H1 (cell line): Measurements from ENCODE around the gene SKAP1. TPM values are rescaled to one million over a fixed set of nuclear protein-coding genes. Genes with fewer than 3 reads are reported as not detected.

Experiments
- CTCF ChIA-PET: fragments of 300-600 bp; sonication (Branson Sonifier 250); formaldehyde crosslinking; loops from one replicate; lab custom pipeline; 2021; ENCODE audit not compliant: partially characterized antibody; lab: Charles Lee
- POLR2A ChIA-PET: fragments of 300-600 bp; sonication (Branson Sonifier 250); formaldehyde crosslinking; loops from one replicate; lab custom pipeline; 2021; ENCODE audit warnings: inconsistent platforms; ENCODE audit not compliant: partially characterized antibody; lab: Charles Lee
- DNase-seq, 2 experiments: peaks; one replicate each; pipeline versions ENCODE4 v3.0.0 to v3.0.0-alpha.2; 2010 to 2022; ENCODE audit warnings: low spot score in 2 of 2, low read depth in 1 of 2, mixed read lengths in 1 of 2
- FAIRE-seq: peaks from 2 replicates; lab custom pipeline; 2011; peaks lifted over from hg19 to GRCh38; lab: Jason Lieb, UNC
- H2AFZ ChIP-seq: 2 replicates; pipeline ENCODE4 v1.8.1; 2012; ENCODE audit warnings: low read length, inconsistent platforms
- H2AK5ac ChIP-seq: 2 replicates; pipeline ENCODE4 v1.6.1; 2013; ENCODE audit warnings: low read depth, low read length
- H2BK120ac ChIP-seq: replicated peaks from 2 replicates; pipeline ENCODE3; 2013; ENCODE audit warnings: low read depth, low read length, inconsistent platforms
- H2BK12ac ChIP-seq: 2 replicates; pipeline ENCODE4 v1.6.1; 2013; ENCODE audit warnings: low read depth, low read length
- H2BK15ac ChIP-seq: 2 replicates; pipeline ENCODE4 v1.6.1; 2013; ENCODE audit warnings: low read length
- H2BK20ac ChIP-seq: 2 replicates; pipeline ENCODE4 v1.6.1; 2013; ENCODE audit warnings: low read length
- H2BK5ac ChIP-seq: 2 replicates; pipeline ENCODE4 v1.6.1; 2013; ENCODE audit warnings: low read depth, low read length
- H3K14ac ChIP-seq: 2 replicates; pipeline ENCODE4 v1.6.1; 2013; ENCODE audit warnings: inconsistent platforms; ENCODE audit not compliant: insufficient read length
- H3K18ac ChIP-seq: 2 replicates; pipeline ENCODE4 v1.6.1; 2013; ENCODE audit warnings: low read length; ENCODE audit errors: extremely low read depth
- H3K23ac ChIP-seq: 2 replicates; pipeline ENCODE4 v1.6.1; 2013; ENCODE audit warnings: inconsistent platforms; ENCODE audit not compliant: insufficient read length
- H3K23me2 ChIP-seq: 2 replicates; pipeline ENCODE4 v1.6.1; 2013; ENCODE audit warnings: low read depth, low read length
- H3K27ac ChIP-seq: 2 replicates; pipeline ENCODE4 v1.6.1; 2011; ENCODE audit warnings: low read depth, low read length, inconsistent platforms
- H3K27me3 ChIP-seq, 4 experiments: replicated peaks in 1 of 4; 1 replicate in 1 of 4; 2 replicates in 3 of 4; pipeline versions ENCODE4 v1.6.1 to v1.8.1; 2011 to 2013; ENCODE audit warnings: low read length in 3 of 4, mild to moderate bottlenecking in 3 of 4, inconsistent platforms in 2 of 4, mixed read lengths in 2 of 4, moderate library complexity in 1 of 4; ENCODE audit not compliant: control insufficient read depth in 3 of 4, insufficient read depth in 3 of 4; ENCODE audit errors: extremely low read depth in 1 of 4
- H3K36me3 ChIP-seq, 4 experiments: 2 replicates each; pipeline versions ENCODE4 v1.6.1 to v1.8.1; 2011 to 2013; ENCODE audit warnings: mild to moderate bottlenecking in 4 of 4, low read length in 3 of 4, moderate library complexity in 2 of 4, control low read depth in 1 of 4, inconsistent platforms in 1 of 4; ENCODE audit not compliant: insufficient read depth in 4 of 4, control insufficient read depth in 2 of 4
- H3K4ac ChIP-seq: replicated peaks from 2 replicates; pipeline ENCODE3; 2013; ENCODE audit warnings: low read length, low read depth, mixed read lengths, inconsistent platforms; ENCODE audit not compliant: insufficient read length
- H3K4me1 ChIP-seq, 4 experiments: replicated peaks in 1 of 4; 1 replicate in 1 of 4; 2 replicates in 3 of 4; pipeline versions ENCODE4 v1.6.1 to v1.8.1; 2011 to 2013; ENCODE audit warnings: low read length in 3 of 4, inconsistent platforms in 2 of 4, mixed read lengths in 1 of 4; ENCODE audit not compliant: insufficient read depth in 4 of 4, control insufficient read depth in 3 of 4
- H3K4me2 ChIP-seq, 2 experiments: 2 replicates each; pipeline versions ENCODE4 v1.6.1 to v1.8.1; 2011 to 2013; ENCODE audit warnings: low read depth in 2 of 2, low read length in 2 of 2, control low read depth in 1 of 2, inconsistent platforms in 1 of 2, mild to moderate bottlenecking in 1 of 2; ENCODE audit not compliant: insufficient read depth in 1 of 2
- H3K4me3 ChIP-seq, 4 experiments: fragments of 200-600, 300-600 bp in 1 of 4; sonication (generic), shearing (Covaris generic), sonication (Bioruptor Twin) in 1 of 4; 2 replicates each; pipeline versions ENCODE4 v1.5.1 to v1.8.1; 2011 to 2016; ENCODE audit warnings: low read length in 4 of 4, low read depth in 3 of 4, control low read depth in 2 of 4, inconsistent platforms in 2 of 4, mild to moderate bottlenecking in 2 of 4, mixed read lengths in 1 of 4, moderate library complexity in 1 of 4; ENCODE audit not compliant: insufficient read depth in 2 of 4; ENCODE audit errors: extremely low read depth in 1 of 4
- H3K56ac ChIP-seq: replicated peaks from 2 replicates; pipeline ENCODE3; 2013; ENCODE audit warnings: low read depth, mild to moderate bottlenecking, mixed read lengths, low read length, inconsistent platforms; ENCODE audit not compliant: insufficient read length
- H3K79me1 ChIP-seq: 2 replicates; pipeline ENCODE4 v1.6.1; 2013; ENCODE audit warnings: low read depth, low read length, control low read depth
- H3K79me2 ChIP-seq, 2 experiments: 2 replicates each; pipeline versions ENCODE4 v1.6.1 to v1.8.1; 2012 to 2013; ENCODE audit warnings: low read length in 2 of 2, mild to moderate bottlenecking in 2 of 2, inconsistent platforms in 1 of 2; ENCODE audit not compliant: insufficient read depth in 2 of 2, control insufficient read depth in 1 of 2
- H3K9ac ChIP-seq, 4 experiments: replicated peaks in 1 of 4; 1 replicate in 1 of 4; 2 replicates in 3 of 4; pipeline versions ENCODE4 v1.6.1 to v1.8.1; 2011 to 2013; ENCODE audit warnings: low read depth in 3 of 4, low read length in 3 of 4, control low read depth in 2 of 4, mild to moderate bottlenecking in 2 of 4, moderate library complexity in 2 of 4, inconsistent platforms in 1 of 4; ENCODE audit errors: extremely low read depth in 1 of 4
- H3K9me3 ChIP-seq, 2 experiments: 2 replicates each; pipeline versions ENCODE4 v1.6.1 to v1.8.1; 2012 to 2013; ENCODE audit warnings: mild to moderate bottlenecking in 2 of 2, moderate library complexity in 2 of 2, control low read depth in 1 of 2, inconsistent platforms in 1 of 2, low read depth in 1 of 2, low read length in 1 of 2, mixed read lengths in 1 of 2; ENCODE audit not compliant: insufficient read depth in 2 of 2
- H4K20me1 ChIP-seq, 2 experiments: replicated peaks in 1 of 2; 2 replicates each; pipeline versions ENCODE3 to v1.8.1; 2011 to 2013; ENCODE audit warnings: inconsistent platforms in 2 of 2, low read length in 2 of 2, mild to moderate bottlenecking in 1 of 2; ENCODE audit not compliant: insufficient read depth in 2 of 2, control insufficient read depth in 1 of 2
- H4K5ac ChIP-seq: 2 replicates; pipeline ENCODE4 v1.6.1; 2013; ENCODE audit warnings: low read length, low read depth, mixed read lengths, inconsistent platforms; ENCODE audit not compliant: insufficient read length
- H4K8ac ChIP-seq: 2 replicates; pipeline ENCODE4 v1.8.0; 2013; ENCODE audit warnings: mild to moderate bottlenecking, moderate library complexity, low read length, inconsistent platforms; ENCODE audit not compliant: insufficient read depth; ENCODE audit errors: extremely low read depth
- H4K91ac ChIP-seq: replicated peaks from 2 replicates; pipeline ENCODE3; 2013; ENCODE audit warnings: low read length, mixed read lengths, inconsistent platforms; ENCODE audit not compliant: insufficient read length
- WGBS, 2 experiments: shearing (Covaris generic) in 1 of 2; methylation state at CpG; one replicate each; pipeline versions ENCODE4 v1.1.6 to v1.1.7; 2013 to 2015; ENCODE audit warnings: low lambda C conversion rate in 2 of 2, mixed read lengths in 2 of 2, inconsistent platforms in 1 of 2, low coverage in 1 of 2, missing lambda C conversion rate in 1 of 2; ENCODE audit not compliant: insufficient replicate concordance in 2 of 2, insufficient coverage in 1 of 2, insufficient read length in 1 of 2; ENCODE audit errors: extremely low coverage in 1 of 2, missing lambda C conversion rate in 1 of 2; 5-methylcytosine and 5-hydroxymethylcytosine counted together
- polyA plus RNA-seq, 7 experiments: library from polyadenylated mRNA; depleted of rRNA in 3 of 7; stranded (reverse) in 5 of 7; unstranded in 2 of 7; fragments of >200 nt in 5 of 7; fragments of 200-250 nt in 2 of 7; gene quantifications; 1 replicate in 5 of 7; 2 replicates in 1 of 7; 4 replicates in 1 of 7; pipeline versions ENCODE4 v1.2.1 to v1.2.3, GENCODE V29; 2011 to 2013; ENCODE audit warnings: missing spikeins in 2 of 7, mixed read lengths in 2 of 7
- total RNA-seq: library from RNA; stranded (reverse); fragmentation: NEBNext Ultra II Directional; extraction: Animal tissue kit (Norgen Biotek cat#: 25700); gene quantifications from 2 replicates; pipeline ENCODE4 v1.2.1, GENCODE V29; 2021

Gene SKAP1
- total and polyA plus RNA-seq, 2 of the 8 experiments (the other 6 are each of a cell fraction or from before 2014, with no cell fraction given): not detected

- Histone ChIP-seq H2BK15ac (no peak overlapping the region), H2BK20ac (no peak overlapping the region), H4K91ac (no peak overlapping the region), H3K23ac (no peak overlapping the region), H3K23me2 (no peaks in the 10 kb centered on the region), H3K27ac (no peak overlapping the region), H3K36me3 (no peaks in the 10 kb centered on the region), H3K9ac (no peak overlapping the region), H3K4me1 (peaks cover 0 to 4% (median 0%) of the 10 kb centered on the region in 4 experiments; a peak in 1 of 7 replicates), H3K27me3 (no peaks in the 10 kb centered on the region; a peak in 1 of 7 replicates), H4K5ac (no peak overlapping the region), H3K79me1 (no peaks in the 10 kb centered on the region), H3K4me3 (no peak overlapping the region), H2AK5ac (no peak overlapping the region), H4K20me1 (no peaks in the 10 kb centered on the region), H3K4ac (no peak overlapping the region), H4K8ac (no peak overlapping the region), H3K56ac (no peak overlapping the region), H3K4me2 (no peak overlapping the region), H2BK12ac (no peak overlapping the region), H2AFZ (0 out of 2 replicates have a peak overlapping the region, but pooled peaks have one; percentile 28), H3K9me3 (no peaks in the 10 kb centered on the region), H2BK120ac (no peak overlapping the region), H3K14ac (no peak overlapping the region), H3K79me2 (no peaks in the 10 kb centered on the region), H2BK5ac (no peak overlapping the region), H3K18ac (no peak overlapping the region)
- ChIA-PET CTCF (interaction anchor here (0.7 to 2.4 kb wide), 7 partner anchors 9 to 220 kb away, joined by 3 to 12 read pairs (median 3); no protein-coding TSS in a partner anchor), POLR2A (interaction anchor here (0.7 to 1.2 kb wide), 3 partner anchors 8 to 52 kb away, joined by 3 to 4 read pairs (median 3); no protein-coding TSS in a partner anchor)
- WGBS, 2 experiments: 45% methylated on average over 1 of the region's 1 CpG; no CpG with 5 or more reads in 1 of the 2 experiments
- FAIRE-seq (no peak), DNase-seq (no peak)
These were observed 175.1 kb downstream of the SKAP1 start for GRCh38 chr17:48254896-48255295.
